Measurements from ENCODE around the gene FOXA1. TPM values are rescaled to one million over a fixed set of nuclear protein-coding genes. Genes with fewer than 3 reads are reported as not detected.
A peak's percentile ranks its signal among the peaks of the same experiment; 100 is the strongest.

FOXA1 gene
- total RNA-seq, 1 donor from 2014 or later = 17.3 TPM

DNA sequence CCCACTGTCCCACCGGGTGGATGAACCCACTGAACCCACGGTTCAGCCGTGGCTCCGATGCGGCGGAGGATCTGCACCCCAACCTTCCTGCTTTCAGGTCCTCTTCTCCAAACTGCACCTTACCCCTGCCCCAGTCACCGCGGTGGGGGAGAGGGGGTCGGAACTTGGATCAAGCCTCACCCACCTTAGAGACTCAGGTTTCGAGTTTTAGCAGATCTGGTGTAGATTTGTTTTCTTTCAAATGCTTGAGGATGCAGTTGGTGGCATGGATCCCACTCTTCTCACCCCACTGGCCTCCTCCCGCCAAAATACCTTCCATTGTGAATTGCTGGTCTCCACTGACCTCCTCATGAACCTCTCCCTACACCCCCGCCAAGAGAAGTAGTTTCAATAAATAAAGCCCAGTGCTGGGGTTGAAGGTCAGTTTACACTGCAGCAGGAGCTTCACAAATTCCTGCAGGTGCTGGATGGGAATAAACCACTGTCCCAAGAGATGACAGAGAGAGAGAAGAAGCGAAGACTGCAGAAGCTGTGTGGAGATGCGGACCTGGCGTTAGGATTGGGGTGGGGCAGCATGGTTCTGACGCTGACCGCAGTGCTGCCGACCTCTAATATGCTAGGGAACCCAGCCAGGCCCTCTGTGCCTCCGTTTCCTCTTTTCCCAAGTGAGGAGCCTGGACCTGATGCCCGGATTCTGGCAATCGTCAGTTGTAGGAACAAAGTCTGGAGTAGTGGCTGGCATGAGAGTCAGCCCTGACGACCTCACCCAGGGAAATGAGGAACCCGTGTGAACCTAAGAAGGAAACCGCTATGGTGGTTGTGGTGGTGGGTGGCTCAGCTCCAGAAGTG lies 7.8 kb upstream of the FOXA1 start:
- no peak for DNase-seq (ENCODE audit: low spot score)

DNA sequence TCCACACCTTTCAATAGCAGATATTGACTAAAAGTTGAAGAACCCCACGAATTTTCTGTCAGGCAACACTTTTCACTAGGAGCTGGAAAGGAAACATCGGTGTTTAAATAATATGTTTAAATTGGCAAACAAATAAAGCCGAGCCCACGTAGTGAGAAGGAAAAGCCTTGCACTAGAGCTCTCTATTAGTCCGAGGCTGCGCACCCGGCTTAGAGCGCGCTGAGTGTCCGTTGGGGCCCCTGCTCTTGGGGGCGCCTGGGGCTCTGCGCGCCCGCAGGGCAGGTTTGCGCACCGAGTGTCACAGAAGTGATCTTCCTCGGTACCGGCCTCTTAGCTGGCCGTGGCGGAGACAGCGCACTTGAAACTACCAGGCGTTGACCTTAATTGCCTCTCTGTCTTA lies 6.8 kb upstream of the FOXA1 start:
- DNase-seq (ENCODE audit: low spot score) = no peak

DNA sequence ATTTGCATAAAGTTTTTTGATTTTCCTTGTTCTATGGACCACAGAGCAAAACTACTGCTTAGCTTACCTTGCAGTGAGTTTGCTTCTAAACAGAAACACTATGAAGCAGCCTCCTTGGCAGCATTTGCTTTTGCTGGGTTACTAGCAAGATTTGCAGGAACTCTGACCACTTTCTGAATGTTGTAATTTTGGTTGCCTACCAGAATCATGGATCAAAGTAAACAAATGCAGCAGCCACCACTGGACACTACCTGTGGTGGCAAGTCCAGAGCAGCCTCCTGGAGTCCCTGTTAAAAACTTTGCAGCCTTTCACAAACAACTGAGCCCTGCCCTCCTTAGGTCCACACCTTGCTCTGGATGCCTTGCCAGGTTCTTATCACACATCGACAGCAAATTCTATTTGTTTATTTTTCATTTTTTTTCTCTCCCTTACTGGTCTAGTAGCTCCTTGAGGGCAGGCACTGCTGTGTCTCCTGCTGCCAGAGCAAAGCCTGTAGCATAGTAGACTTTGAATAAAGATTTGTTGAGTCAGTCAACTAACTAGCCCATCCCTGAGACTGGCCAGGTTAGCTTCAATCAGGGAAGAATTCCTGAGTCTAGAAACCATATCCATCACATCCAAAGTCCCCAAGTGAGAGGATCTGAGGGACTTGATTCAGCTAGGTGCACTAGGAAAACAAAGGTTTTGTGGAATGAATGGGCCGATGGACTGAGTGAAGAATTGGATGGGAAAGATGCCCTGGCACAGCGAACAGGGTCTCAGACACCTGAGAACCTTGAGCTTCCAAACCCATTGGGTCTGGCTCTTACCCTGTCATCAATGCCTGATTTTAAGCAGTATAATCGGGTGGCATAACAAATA lies 6.1 kb upstream of the FOXA1 start:
- DNase-seq (ENCODE audit: low spot score) = no peak

DNA sequence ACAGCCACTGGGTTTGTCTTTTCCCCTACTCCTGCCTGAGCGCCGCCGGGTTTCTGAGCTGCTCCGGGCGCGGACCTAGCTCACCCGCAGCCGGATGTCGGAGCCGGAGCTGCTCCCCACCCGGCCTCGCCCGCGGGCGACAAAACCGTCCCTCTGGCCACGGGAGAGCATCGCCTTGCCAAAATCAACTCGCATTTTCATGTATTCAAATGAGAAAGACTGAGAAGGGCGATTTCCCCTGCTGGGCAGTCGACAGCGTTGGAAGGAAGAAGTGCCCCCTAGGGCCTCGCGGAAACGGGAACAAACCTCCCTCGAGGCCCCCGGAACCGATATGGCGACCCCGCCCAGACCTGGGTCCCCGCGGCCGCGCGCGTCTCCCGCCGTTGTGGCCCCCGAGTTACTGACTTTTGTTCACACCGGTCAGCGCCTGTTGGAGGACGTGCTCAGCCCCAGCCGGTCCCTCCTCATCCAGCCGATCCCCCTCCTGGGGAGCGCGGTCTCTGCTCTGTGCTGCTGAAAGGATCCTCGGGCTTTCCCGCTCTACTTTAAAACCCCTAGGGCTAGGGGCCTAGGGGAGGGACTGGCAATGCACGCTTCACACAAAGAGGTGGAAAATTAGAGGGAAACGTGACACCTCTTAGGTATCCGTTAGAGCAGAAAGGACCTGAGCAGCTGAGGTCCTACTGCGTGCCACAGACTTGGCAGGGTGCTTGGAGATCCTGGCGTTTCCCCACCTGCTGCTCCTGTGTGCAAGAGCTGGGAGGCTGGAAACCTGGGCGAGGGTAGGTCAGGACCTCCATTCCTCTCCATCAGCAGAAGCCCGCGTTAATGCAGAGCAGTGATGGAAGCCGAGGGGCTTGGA lies 4.7 kb upstream of the FOXA1 start:
- DNase-seq (ENCODE audit: low spot score) = no peak

DNA sequence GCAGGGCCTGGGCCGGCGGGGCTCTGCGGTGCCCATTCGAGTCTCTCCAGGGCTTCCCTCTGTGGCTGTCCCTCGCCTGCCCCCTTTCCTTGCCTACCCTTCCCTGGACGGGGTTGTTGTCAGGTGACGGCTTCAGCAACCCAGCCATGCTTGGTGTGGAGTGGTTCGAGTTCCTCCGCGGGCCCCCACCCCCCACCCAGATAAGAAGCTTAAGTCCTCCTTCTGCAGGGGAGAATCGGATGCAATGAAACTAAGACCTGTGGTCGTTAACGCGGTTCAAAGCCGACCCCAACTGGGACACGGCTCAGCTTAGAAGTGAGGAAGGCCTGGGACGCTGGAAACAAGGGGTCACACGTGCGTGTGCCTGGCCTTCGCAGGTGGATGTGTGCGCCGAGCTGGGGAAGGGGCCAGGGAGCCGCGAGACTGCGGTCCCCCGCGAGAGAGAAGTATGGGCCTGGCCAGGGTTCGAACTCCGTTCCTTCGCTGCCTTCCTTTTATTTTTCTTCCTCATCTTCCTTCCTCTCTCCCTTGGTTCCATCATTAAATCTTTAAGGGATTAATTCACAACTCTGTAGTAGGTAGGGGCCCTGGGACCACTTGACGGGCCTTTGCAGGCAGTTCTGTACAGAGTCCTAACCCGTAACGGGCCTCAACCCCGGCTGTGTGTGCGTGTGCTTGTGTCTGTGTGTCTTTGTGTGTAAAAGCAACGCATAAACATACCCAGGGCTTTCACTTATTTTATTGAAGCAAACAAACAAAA lies 3.9 kb upstream of the FOXA1 start:
- DNase-seq (ENCODE audit: low spot score) = no peak

DNA sequence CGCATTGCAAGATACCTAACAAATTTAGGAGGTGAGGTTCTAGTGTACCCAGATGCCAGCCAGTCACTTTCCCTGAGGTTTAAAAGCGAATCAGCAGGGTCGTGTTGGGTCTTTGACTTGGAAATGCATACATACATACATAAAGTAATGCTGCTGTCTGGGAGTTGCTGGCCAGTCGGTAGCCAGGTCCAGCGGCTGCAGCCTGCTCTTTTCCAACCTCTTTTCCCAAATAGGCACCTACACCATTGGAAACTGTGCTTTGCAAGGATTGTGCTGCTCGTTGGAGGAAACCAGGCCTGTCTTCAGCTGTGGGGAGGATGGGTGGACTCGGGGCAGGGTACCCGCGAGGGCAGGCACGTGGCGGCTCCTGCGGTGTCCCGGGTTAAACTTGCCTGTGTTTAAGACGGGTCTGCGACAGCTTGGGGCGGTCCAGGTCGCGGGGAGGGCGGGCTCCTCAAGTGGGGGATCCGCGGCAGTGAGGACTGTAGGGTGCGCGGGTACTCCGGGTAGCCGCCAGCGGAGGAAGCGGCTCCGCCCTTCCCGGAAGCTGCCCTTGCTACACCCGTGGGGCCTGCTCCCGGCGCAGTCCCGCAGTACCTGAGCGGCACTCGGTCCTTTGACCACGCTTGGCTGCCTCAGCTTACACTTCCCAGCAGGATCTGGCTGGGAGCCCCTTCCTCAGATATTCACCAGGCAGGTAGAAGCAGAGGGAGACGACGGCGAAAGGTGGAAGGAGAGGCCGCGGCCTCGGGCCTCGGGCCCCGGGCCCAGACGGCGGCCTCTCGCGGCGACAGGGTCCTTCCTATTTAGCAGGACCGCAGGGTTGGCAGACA lies 3.1 kb upstream of the FOXA1 start:
- no peak for DNase-seq (ENCODE audit: low spot score)

DNA sequence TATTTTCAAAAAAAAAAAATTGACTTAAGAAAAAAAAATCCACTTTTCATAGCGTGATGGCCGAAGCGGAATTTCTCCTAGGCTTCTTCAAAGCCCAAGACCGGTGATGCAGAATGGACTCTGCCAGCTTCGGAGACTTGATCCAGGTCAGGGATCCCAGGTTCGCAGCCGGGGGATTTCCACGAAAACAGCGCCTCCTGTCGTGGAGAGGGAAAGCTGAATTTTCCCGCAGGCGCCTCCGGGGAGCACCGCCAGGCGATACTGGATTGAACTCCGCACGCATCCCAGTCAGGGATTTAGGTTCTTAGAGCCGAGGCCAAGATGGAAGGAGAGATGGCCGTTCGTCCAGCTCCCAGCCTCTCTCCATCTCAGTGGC lies 2.5 kb upstream of the FOXA1 start:
- no peak for DNase-seq (ENCODE audit: low spot score)

DNA sequence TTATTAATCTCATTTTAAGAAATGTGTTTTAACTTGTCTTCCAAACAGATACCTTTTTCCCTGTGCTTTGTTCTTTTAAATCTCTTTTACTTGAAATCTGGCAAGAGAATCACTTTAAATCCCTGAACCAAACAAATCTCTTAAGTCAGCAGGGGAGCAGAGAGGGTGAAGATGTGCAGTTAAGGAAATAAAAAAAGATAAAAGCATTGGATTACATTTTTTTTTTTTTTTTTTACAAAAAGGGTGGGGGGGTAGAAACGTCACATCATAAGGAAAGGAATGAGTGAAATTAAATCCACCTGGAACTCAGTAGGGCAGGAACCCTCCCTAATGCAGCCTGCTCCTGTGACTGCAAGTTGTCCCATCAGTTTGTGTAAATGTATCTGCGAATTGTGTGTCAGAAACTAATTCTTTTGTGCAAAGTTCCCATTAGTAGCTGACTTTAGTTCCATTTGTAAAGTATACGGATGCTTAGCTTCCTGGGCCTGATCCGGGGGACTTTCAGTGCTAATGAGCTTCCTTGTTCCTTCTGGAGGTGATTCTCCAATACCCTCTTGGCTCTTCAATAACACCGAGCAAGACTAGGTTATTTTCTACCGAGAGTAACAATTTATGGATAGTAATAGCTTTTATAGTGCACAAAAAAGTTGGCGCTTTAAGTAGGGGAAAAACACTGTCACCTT lies 1.9 kb upstream of the FOXA1 start:
- DNase-seq (ENCODE audit: low spot score) = no peak

DNA sequence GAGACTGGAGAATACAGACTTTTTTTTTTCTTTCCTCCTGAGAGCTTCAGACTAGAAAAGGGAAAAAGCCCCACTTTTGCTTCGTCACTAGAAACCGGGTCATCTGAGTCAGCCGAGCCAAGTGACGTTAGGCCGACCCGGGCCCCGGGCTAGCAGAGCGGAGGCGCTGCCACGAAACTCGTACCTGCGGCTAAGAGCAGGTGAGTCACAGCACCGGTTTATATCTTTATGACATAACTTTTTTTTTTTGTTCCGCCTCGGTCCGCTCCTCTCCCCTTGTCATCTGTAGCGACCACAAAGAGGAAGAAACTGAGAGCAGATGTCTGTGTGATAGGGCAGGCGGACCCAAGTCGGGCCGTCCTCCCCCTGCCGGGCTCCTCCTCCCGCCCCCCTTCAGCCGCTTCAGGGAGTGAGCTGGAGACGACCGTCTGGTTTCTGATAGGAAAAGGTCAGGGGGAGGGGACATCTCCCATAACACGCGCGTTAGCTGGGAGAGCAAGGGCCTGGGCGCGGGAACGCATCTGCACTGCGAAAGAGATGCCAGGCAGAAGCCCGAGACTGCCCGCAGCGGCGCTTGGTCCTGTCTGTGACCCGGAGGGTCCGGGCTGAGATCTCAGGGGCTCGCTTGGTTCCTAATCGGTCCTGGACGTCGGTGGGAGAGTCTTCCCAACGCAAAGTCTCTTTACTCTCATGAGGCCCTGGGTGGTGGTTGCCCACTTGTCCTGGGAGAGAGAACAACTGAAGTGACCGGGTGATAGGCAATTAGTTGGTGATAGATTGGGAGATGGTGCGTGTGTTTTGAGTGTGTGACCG lies 966 bp upstream of the FOXA1 start:
- peak; percentile 42 for DNase-seq (ENCODE audit: low spot score)

DNA sequence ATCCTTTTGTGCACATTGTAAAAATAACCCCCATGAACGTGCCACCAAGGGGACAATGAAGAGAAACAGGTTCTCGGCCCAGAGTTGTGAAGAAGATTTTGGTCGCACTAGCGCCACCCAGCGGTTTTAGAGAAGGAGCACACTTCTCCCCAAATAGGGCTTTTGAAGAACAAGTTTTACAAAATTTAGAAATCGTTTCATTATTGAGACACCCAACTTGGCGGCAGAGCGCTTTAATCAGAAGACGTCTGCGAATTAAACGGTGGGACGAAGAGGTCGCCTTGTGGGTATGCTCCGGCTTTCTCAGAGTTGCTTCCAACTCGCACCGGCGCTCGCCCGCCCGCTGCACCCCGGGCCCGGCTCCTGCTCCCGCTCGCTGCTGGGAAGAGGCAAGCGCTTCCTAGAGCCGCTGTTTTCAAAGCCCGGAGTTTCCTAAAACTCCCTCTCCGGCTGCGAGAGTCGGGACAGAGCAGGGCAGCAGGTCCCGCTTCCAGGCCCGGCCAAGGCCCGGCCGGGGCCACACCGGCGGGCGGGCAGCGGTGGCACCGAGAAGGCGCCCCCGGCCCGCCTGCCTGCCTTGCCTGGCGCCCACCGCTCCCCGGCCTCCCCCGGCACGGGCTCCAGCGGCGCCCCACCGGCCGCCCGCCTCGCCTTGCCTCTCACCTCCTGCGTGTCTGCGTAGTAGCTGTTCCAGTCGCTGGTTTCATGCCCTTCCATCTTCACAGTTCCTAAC lies 645 bp downstream of the FOXA1 start:
- peak; percentile 80 for DNase-seq (ENCODE audit: low spot score)

DNA sequence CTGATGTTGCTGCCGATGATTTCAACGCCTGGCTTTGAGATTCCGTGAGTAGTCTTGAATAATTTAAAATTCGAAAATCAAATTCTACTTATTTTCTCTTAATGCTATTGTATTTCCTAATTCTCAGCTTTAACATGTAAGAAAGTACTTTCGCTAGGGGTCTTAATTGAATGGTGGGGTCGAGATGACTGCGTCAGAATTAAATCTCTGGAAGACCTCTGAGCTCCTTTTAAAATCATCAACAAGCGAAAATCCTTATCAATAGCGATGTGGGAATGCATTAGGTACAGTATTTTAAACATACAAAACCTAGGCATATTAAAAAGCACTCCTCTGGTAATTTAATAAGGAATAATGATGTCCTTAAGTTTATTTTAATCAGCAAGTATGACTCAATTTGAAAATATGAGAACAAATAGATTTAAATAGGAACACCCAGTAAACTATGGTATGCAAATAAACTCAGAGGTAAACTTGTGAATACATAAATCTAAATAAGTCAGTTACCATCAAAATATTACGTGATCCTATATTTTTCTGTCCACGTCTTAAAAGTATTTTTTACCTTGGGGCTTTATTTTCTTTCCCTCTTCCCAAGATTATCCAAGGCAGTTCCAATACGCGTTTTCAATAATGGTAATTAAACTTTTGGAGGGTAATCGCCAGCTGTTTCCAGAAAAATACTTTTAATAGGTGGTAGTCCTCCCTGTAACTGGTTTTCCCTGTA lies 1.4 kb downstream of the FOXA1 start:
- DNase-seq (ENCODE audit: low spot score) = no peak

DNA sequence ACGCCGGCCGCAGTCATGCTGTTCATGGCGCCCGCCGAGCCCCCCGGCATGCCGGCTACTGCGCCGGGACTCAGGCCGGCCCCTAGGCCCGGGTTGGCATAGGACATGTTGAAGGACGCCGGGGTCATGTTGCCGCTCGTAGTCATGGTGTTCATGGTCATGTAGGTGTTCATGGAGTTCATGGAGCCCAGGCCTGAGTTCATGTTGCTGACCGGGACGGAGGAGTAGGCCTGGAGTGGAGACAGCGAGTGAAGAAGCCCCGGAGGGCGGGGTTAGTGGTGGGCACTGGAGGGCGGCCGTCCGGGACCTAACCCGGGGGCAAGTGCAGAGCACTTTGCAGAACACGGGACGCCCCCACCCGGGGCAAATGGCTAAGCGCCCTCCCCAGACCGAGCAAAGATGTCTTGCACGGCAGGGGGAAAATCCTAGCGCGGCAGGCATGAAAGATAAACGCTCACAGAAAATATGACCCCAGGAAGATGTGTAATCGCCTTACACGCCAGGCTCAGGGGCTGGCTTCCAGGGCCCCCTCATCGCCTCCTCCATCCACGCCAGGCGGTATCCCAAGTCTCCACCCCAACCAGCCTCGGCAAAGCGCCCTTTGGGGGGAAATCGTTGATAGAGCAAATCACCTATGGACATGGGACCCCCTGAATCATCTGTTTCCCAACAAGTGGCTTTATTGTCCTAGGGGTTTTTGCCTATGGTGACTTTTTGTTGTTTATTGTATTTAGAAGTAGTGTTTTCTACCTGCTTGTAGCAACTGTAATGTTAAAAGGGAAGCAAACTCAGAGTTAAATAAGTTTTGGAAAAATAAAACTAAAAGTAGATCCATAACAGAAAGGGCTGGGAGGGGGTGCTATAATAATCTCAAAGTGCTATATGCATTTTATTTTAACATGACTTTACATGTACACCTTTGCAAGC lies 2.3 kb downstream of the FOXA1 start:
- no peak for DNase-seq (ENCODE audit: low spot score)

DNA sequence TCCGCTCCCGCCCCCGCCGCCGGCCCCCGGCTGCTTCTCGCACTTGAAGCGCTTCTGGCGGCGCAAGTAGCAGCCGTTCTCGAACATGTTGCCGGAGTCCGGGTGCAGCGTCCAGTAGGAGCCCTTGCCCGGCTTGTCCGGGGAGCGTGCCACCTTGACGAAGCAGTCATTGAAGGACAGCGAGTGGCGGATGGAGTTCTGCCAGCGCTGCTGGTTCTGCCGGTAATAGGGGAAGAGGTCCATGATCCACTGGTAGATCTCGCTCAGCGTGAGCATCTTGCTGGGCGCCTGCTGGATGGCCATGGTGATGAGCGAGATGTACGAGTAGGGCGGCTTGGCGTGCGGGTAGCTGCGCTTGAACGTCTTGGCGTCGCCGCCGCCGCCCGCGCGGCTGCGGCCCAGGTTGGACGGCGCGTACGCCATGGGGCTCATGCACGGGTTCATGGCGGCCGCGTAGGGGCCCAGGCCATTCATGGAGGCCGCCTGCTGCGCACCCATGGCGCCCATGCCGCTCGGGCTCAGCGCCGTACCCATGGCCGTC lies 3.0 kb downstream of the FOXA1 start:
- no peak for DNase-seq (ENCODE audit: low spot score)

DNA sequence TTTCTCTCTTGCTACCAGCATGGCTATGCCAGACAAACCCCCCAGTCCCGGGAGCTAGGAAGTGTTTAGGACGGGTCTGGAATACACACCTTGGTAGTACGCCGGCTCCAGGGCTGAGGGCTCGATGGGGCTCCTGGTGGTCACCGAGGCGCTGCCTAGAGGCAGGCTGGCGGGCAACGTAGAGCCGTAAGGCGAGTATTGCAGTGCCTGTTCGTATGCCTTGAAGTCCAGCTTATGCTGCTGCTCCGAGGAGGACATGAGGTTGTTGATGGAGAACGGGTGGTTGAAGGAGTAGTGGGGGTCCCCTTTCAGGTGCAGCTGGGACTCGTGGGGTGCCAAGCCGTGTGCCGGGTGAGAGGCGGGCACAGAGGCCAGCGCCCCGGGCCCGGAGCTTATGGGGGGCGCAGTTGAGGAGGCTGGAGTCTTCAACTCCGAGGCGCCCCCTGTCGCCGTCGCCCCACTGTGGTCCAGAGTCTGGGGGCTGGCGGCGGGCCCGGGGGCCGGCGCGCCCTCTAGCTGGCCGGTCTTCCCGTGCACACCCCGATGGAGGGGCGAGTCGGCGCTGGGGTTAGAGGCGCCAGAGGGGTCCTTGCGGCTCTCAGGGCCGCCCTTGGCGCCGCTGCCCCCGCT lies 3.6 kb downstream of the FOXA1 start:
- DNase-seq (ENCODE audit: low spot score) = peak; percentile 26

DNA sequence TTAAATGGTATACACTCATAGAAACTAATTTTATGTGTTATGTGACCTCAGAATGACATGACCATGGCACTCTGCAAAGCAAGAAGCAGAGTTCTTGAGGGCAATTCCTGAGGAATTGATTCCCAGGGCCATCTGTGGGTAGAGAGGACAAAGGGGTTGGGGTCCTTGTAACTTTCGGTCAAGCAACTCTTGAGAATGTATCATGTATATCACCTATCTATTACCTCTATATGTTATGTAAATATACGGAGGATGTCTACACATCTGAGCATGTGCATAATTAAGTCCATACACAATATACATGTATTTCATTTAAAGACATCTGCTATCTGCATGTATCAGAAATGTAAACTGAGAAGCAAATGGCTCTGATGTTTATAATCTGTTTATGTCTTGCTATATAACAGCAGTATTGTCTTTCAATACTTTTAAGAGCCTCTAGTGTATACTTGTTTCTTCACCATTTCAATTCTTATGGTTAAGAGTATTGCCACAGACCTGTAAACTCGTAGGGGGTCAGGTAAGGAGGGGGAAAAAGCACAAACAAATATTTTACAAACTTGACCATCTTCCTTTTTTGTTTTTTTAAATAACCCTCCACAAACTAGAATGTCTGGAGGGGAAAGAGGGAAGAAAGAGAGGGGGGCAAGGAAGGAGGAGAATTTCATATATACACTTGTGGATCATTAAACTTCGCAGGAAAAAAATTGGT lies 4.5 kb downstream of the FOXA1 start:
- DNase-seq (ENCODE audit: low spot score) = no peak

Data from mucosa of gallbladder (tissue), 1 donor.